Stomach (tissue), 9 donors: ENCODE measurements around the gene TRPM1. TPM values are rescaled to one million over a fixed set of nuclear protein-coding genes. Genes with fewer than 3 reads are reported as not detected.

ENCODE experiments used
- DNase-seq, 2 donors: peaks; one replicate each; pipeline versions ENCODE4 v3.0.0 to v3.0.0-alpha.2; 2013 to 2019
- H3K27ac ChIP-seq, 5 donors: fragments of 200-600 bp in 4 of 5; sonication (generic) in 4 of 5; one replicate each; pipeline ENCODE4 v1.5.1; 2013 to 2019; ENCODE audit warnings: mild to moderate bottlenecking in 1 of 5, moderate library complexity in 1 of 5
- H3K27me3 ChIP-seq, 3 donors: fragments of 200-600 bp; sonication (generic); one replicate each; pipeline ENCODE4 v1.5.1; 2017 to 2019; ENCODE audit warnings: mixed run types in 1 of 3
- H3K36me3 ChIP-seq, 4 donors: fragments of 200-600 bp; sonication (generic); 1 replicate in 3 of 4; 2 replicates in 1 of 4; pipeline ENCODE4 v1.5.1; 2016 to 2019
- H3K4me1 ChIP-seq, 4 donors: fragments of 200-600 bp; sonication (generic); one replicate each; pipeline ENCODE4 v1.5.1; 2016 to 2019
- H3K4me3 ChIP-seq, 4 donors: fragments of 200-600 bp; sonication (generic) in 3 of 4; one replicate each; pipeline ENCODE4 v1.5.1; 2016 to 2019; ENCODE audit warnings: mild to moderate bottlenecking in 1 of 4
- H3K9me3 ChIP-seq, 4 donors: fragments of 200-600 bp; sonication (generic); one replicate each; pipeline ENCODE4 v1.5.1; 2016 to 2019
- CTCF ChIP-seq, 7 experiments: fragments of 450-650 bp in 4 of 7; fragments of 200-600 bp in 3 of 7; sonication (generic) in 3 of 7; IDR thresholded peaks; one replicate each; pipeline ENCODE4 v1.5.1; 2016 to 2019; ENCODE audit warnings: antibody characterized with exemption in 7 of 7, control low read depth in 2 of 7, mild to moderate bottlenecking in 1 of 7
- EP300 ChIP-seq: sonication (generic); formaldehyde crosslinking; IDR thresholded peaks from one replicate; pipeline ENCODE4 v1.6.1; 2017; ENCODE audit warnings: antibody characterized with exemption
- POLR2A ChIP-seq, 4 donors: fragments of 450-650 bp; IDR thresholded peaks; one replicate each; pipeline ENCODE4 v1.6.1; 2016; ENCODE audit warnings: antibody characterized with exemption in 4 of 4, control low read depth in 2 of 4, mild to moderate bottlenecking in 1 of 4, moderate library complexity in 1 of 4
- POLR2AphosphoS5 ChIP-seq, 3 donors: sonication (generic); formaldehyde crosslinking; IDR thresholded peaks; one replicate each; pipeline ENCODE4 v1.6.1; 2016; ENCODE audit warnings: antibody characterized with exemption in 3 of 3
- WGBS, 5 donors: extraction: QIAGEN DNeasy Blood & Tissue Kit in 3 of 5; methylation state at CpG; one replicate each; pipeline versions ENCODE4 v1.1.5 to v1.1.7; 2013 to 2018; 5-methylcytosine and 5-hydroxymethylcytosine counted together
- intact Hi-C: fragments of 100-400 bp; cut with DNase I; formaldehyde crosslinking; loops from one replicate; pipeline ENCODE4 v1.15.1; 2023; ENCODE audit warnings: low total_unique reads
- polyA plus RNA-seq, 3 donors: library from polyadenylated mRNA; stranded (reverse); fragments of 200-250 nt; gene quantifications; one replicate each; pipeline ENCODE4 v1.2.3, GENCODE V29; 2013
- total RNA-seq, 5 donors: library from RNA; depleted of rRNA; stranded (reverse); fragments of >200 nt; gene quantifications; one replicate each; pipeline versions ENCODE4 v1.1.0 to v1.2.3, GENCODE V29; 2014 to 2016
- donor health status: healthy with polysubstance abuse.
- donor health status: Bipolar disorder and iron deficiency.
- donor health status: healthy.

TRPM1 gene
- total and polyA plus RNA-seq, 8 donors, result 0.15 TPM; not detected in 7

DNA sequence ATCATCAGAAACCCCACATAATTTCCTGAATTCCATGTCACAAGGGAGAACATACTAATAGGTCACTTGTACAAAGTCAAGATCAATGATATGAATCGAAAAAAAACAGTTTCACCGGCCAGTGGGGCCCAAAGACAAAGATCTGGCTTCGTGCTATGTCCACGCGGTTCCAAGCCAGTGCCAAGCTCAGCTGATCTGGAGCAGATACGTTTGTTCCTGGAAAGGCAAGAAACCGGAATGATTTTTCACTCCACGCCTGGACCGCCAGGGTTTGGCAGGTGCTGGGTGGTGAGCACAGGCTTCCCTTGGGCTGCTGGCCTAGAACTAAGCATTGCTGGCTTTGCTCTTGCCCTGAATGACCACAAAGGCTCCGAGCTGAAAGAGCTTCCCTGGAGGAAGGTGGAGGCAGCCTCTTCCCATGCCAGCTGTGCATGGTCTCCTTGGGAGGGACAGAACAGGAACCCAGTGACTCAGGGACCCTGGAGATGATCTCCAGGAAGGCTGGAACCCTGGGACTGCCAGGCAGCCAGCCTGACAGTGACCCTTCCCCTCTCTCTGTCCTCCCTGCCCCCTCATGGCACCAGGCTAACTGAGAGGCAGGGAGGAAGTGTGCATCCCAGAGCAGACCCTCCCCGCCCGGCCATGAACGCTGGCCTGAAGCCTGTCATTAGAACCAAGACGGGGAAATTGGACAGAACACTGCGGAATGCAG is 40.9 kb downstream of the TRPM1 start:
- WGBS, 5 donors, result 44 to 62% (median 55%) methylated on average over 14 to 15 of the region's 15 CpGs
- Histone ChIP-seq H3K4me1 (peaks cover 0 to 5% (median 0%) of the 10 kb centered on the region in 4 donors), H3K4me3 (no peak overlapping the region), H3K36me3 (no peaks in the 10 kb centered on the region), H3K9me3 (no peaks in the 10 kb centered on the region), H3K27ac (no peak overlapping the region), H3K27me3 (no peaks in the 10 kb centered on the region)
- intact Hi-C loops, result no loop called here
- TF ChIP-seq CTCF (IDR thresholded peaks at IDR 0.05) (no peak), POLR2AphosphoS5 (IDR thresholded peaks at IDR 0.05) (no peak)
- peak in 1 of 2 donors; percentile 49 for DNase-seq

- WGBS, 5 donors, result 88 to 93% (median 92%) methylated on average over 6 of the region's 6 CpGs
- Histone ChIP-seq H3K36me3 (no peaks in the 10 kb centered on the region), H3K27ac (no peak overlapping the region), H3K9me3 (no peaks in the 10 kb centered on the region), H3K4me3 (no peak overlapping the region), H3K4me1 (peaks cover 0 to 5% (median 0%) of the 10 kb centered on the region in 4 donors), H3K27me3 (no peaks in the 10 kb centered on the region)
- intact Hi-C loops, result no loop called here
- no peak for DNase-seq
- TF ChIP-seq EP300, result no peak
- no peak for TF ChIP-seq CTCF (IDR thresholded peaks at IDR 0.05)
- no peak for TF ChIP-seq POLR2AphosphoS5 (IDR thresholded peaks at IDR 0.05)
- TF ChIP-seq POLR2A (IDR thresholded peaks at IDR 0.05), result no peak
Measured at GRCh38 chr15:31058236-31058962, 43.1 kb downstream of the TRPM1 start.

DNA sequence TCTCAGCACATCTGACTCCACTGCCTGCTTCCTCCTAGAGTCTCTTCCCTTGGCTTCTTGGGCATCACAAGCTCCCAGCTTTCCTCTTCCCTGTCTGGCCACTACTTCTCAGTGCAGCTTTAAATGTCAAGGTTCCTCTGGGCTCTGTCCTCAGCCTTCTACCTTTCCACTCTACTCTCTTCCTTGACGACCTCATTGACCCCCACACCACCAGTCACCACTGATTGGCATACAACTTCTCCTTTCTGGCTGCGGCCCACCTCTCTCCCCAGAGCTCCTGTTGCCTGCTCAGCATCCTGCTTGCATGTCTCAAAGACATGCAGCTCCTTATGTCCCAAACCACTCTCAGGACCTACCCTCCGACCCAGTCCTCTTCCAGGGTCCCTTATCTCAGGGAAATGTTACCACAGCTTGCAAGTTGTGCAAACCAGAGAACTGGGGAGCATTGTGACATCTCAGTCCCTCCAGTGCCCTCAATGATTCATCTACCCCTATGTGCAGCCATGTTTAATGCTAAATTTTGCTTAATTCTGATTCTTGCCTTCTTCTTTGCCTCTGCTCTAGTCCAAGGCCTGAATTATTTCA is 49.9 kb downstream of the TRPM1 start:
- WGBS, 5 donors, result 66 to 78% (median 71%) methylated on average over 3 of the region's 3 CpGs
- H3K27ac ChIP-seq, result no peak overlapping the region

DNA sequence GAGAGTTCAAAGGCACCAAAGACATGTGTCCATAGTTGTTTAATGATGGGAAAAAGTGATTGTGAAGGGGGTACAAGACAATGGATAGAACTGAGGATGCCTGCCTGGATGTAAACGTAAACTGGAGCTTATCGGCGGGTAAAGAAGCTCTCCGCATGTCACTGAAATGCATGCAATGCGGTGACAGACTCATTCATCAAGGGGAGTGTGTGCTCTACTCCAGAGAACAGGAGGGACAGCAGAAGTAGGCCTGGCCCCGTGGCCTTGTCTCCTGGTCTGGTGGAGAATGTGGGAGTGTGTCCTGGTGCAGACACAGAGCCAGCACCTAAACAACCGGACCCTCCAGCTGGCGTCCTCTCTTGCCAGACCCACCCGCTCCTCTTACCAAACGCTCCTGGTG is 50.6 kb downstream of the TRPM1 start:
- TF ChIP-seq POLR2AphosphoS5 (IDR thresholded peaks at IDR 0.05), result no peak
- TF ChIP-seq POLR2A (IDR thresholded peaks at IDR 0.05), result no peak
- TF ChIP-seq CTCF (IDR thresholded peaks at IDR 0.05), result no peak
- TF ChIP-seq EP300, result no peak
- intact Hi-C loops, result no loop called here
- H3K27ac ChIP-seq, result no peak overlapping the region
- H3K27me3 ChIP-seq, result no peaks in the 10 kb centered on the region
- WGBS, 5 donors, result 77 to 89% (median 81%) methylated on average over 8 to 10 of the region's 10 CpGs
- H3K9me3 ChIP-seq, result no peaks in the 10 kb centered on the region
- DNase-seq, result no peak
- H3K4me1 ChIP-seq, result no peaks in the 10 kb centered on the region
- H3K36me3 ChIP-seq, result no peaks in the 10 kb centered on the region
- H3K4me3 ChIP-seq, result no peak overlapping the region

More for the DNA sequence above, 49.9 kb downstream of the TRPM1 start:
- Histone ChIP-seq H3K4me3 (no peak overlapping the region), H3K4me1 (no peaks in the 10 kb centered on the region), H3K27me3 (no peaks in the 10 kb centered on the region), H3K9me3 (no peaks in the 10 kb centered on the region), H3K36me3 (no peaks in the 10 kb centered on the region)
- no peak for TF ChIP-seq EP300
- DNase-seq, result no peak
- intact Hi-C loops, result no loop called here
